Kidney (tissue), 14 donors: ENCODE measurements around the gene FAM89B. TPM values are rescaled to one million over a fixed set of nuclear protein-coding genes. Genes with fewer than 3 reads are reported as not detected.

Experiments
- DNase-seq, 5 donors: peaks; one replicate each; pipeline ENCODE4 v3.0.0-alpha.2; 2013 to 2020
- FAIRE-seq: peaks from 2 replicates; lab custom pipeline; 2012; peaks lifted over from hg19 to GRCh38; lab: Jason Lieb, UNC
- H3K27ac ChIP-seq, 2 donors: one replicate each; pipeline ENCODE4 v1.7.0; 2013; ENCODE audit warnings: low read depth in 2 of 2, low read length in 2 of 2, inconsistent platforms in 1 of 2
- H3K27me3 ChIP-seq: one replicate; pipeline ENCODE4 v1.7.1; 2013; ENCODE audit warnings: low read length, inconsistent platforms; ENCODE audit not compliant: control insufficient read depth, insufficient read depth
- H3K36me3 ChIP-seq, 3 donors: one replicate each; pipeline versions ENCODE4 v1.7.0 to v1.7.1; 2013; ENCODE audit warnings: low read length in 3 of 3, control low read depth in 1 of 3, inconsistent platforms in 1 of 3; ENCODE audit not compliant: insufficient read depth in 3 of 3, control insufficient read depth in 2 of 3
- H3K4me1 ChIP-seq, 3 donors: one replicate each; pipeline versions ENCODE4 v1.7.0 to v1.7.1; 2013; ENCODE audit warnings: low read length in 3 of 3, inconsistent platforms in 1 of 3, low read depth in 1 of 3; ENCODE audit not compliant: control insufficient read depth in 2 of 3, insufficient read depth in 2 of 3
- H3K4me3 ChIP-seq, 3 donors: one replicate each; pipeline versions ENCODE4 v1.7.0 to v1.8.1; 2013; ENCODE audit warnings: low read length in 3 of 3, control low read depth in 1 of 3, inconsistent platforms in 1 of 3
- H3K9ac ChIP-seq, 3 donors: one replicate each; pipeline versions ENCODE4 v1.7.0 to v1.7.1; 2013; ENCODE audit warnings: low read length in 3 of 3, control low read depth in 1 of 3, inconsistent platforms in 1 of 3
- H3K9me3 ChIP-seq, 3 donors: one replicate each; pipeline versions ENCODE4 v1.7.0 to v1.7.1; 2013; ENCODE audit warnings: low read length in 3 of 3, control low read depth in 1 of 3, inconsistent platforms in 1 of 3; ENCODE audit not compliant: control insufficient read depth in 2 of 3, insufficient read depth in 1 of 3
- CTCF ChIP-seq: IDR thresholded peaks from 3 replicates; pipeline ENCODE4 v1.5.1; 2012; ENCODE audit warnings: mild to moderate bottlenecking, moderate library complexity, borderline replicate concordance; ENCODE audit not compliant: insufficient read depth; ENCODE audit errors: extremely low read depth
- intact Hi-C: fragments of 100-400 bp; cut with DNase I; formaldehyde crosslinking; loops from one replicate; pipeline ENCODE4 v1.11.1; 2022
- polyA plus RNA-seq: library from polyadenylated mRNA; stranded (reverse); fragments of 350-450 nt; fragmentation: Illumina TruSeq; extraction: RNeasy Lipid Tissue Mini Kit (QIAGEN cat#74804); gene quantifications from one replicate; pipeline ENCODE4 v1.2.3, GENCODE V29; 2014; ENCODE audit warnings: low read depth, low replicate concordance; ENCODE audit not compliant: insufficient read depth
- total RNA-seq: library from RNA; stranded (reverse); fragmentation: NEBNext Ultra II Directional; extraction: Animal tissue kit (Norgen Biotek cat#: 25700); gene quantifications from one replicate; pipeline ENCODE4 v1.2.1, GENCODE V29; 2021
- donor health status: control.
- donor health status: control.
- donor health status: control.
- donor health status: control.
- donor health status: control.
- donor health status: DM: yes; HTN: yes; CAD: no.
- donor health status: Normal renal cell carcinoma (clear cell type).

Gene FAM89B
- total and polyA plus RNA-seq, 2 donors from 2014 or later, result 33.5 to 36.7 TPM

DNA sequence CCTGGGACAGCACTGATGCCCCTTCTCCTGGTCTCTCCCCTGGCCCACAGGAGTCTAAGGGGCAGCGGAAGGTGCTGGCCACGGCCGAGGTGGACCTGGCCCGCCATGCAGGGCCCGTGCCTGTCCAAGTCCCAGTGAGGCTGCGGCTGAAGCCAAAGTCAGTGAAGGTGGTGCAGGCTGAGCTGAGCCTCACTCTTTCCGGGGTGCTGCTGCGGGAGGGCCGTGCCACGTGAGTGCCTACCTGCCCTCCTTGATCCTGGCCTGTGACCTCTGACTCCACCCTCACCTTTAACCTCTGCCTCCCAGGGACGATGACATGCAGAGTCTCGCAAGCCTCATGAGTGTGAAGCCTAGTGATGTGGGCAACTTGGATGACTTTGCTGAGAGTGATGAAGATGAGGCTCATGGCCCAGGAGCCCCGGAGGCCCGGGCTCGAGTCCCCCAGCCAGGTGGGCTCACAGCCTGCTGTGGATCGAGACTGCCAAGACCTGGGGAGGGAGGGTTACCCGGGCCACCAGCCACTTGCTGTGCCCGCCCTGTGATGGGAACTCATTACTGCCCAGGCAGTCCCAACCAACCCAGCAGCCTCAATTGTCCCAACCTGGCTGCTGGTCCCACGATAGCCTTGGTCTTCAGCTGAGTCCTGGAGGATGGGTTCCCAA, 7.8 kb downstream of the FAM89B start:
- intact Hi-C loops, result no loop called here
- no peaks in the 10 kb centered on the region for H3K27me3 ChIP-seq
- no peak overlapping the region for H3K9ac ChIP-seq
- H3K4me3 ChIP-seq, result no peak overlapping the region
- DNase-seq (no peak), FAIRE-seq (no peak)
- H3K4me1 ChIP-seq, result peaks cover 0 to 19% (median under 1%) of the 10 kb centered on the region in 3 donors
- peaks cover 0 to 5% (median 0%) of the 10 kb centered on the region in 3 donors for H3K36me3 ChIP-seq
- H3K9me3 ChIP-seq, result no peaks in the 10 kb centered on the region
- TF ChIP-seq CTCF, result no peak
- no peak overlapping the region for H3K27ac ChIP-seq

- Histone ChIP-seq H3K36me3 (peaks cover 0 to 5% (median 0%) of the 10 kb centered on the region in 3 donors), H3K9me3 (no peaks in the 10 kb centered on the region), H3K27ac (no peak overlapping the region), H3K4me1 (peaks cover 0 to 14% (median 0%) of the 10 kb centered on the region in 3 donors), H3K4me3 (no peak overlapping the region), H3K9ac (no peak overlapping the region), H3K27me3 (no peaks in the 10 kb centered on the region)
- FAIRE-seq (no peak), DNase-seq (no peak)
- intact Hi-C loops, result no loop called here
- no peak for TF ChIP-seq CTCF
Measured at GRCh38 chr11:65580756-65581155, 8.4 kb downstream of the FAM89B start.

- TF ChIP-seq CTCF, result no peak
- FAIRE-seq (no peak), DNase-seq (no peak)
- Histone ChIP-seq H3K4me1 (peaks cover 0 to 14% (median 0%) of the 10 kb centered on the region in 3 donors), H3K27ac (no peak overlapping the region), H3K36me3 (peaks cover 0 to 5% (median 0%) of the 10 kb centered on the region in 3 donors), H3K4me3 (no peak overlapping the region), H3K9ac (no peak overlapping the region), H3K9me3 (no peaks in the 10 kb centered on the region), H3K27me3 (no peaks in the 10 kb centered on the region)
- intact Hi-C loops, result no loop called here
Measured at GRCh38 chr11:65581928-65582327, 9.6 kb downstream of the FAM89B start.
